RPMI8226 (cell line): ENCODE data around the gene LCP2.

Experiments
- DNase-seq: peaks from one replicate; pipeline ENCODE4 v3.0.0-alpha.2; 2015

LCP2 gene

DNA sequence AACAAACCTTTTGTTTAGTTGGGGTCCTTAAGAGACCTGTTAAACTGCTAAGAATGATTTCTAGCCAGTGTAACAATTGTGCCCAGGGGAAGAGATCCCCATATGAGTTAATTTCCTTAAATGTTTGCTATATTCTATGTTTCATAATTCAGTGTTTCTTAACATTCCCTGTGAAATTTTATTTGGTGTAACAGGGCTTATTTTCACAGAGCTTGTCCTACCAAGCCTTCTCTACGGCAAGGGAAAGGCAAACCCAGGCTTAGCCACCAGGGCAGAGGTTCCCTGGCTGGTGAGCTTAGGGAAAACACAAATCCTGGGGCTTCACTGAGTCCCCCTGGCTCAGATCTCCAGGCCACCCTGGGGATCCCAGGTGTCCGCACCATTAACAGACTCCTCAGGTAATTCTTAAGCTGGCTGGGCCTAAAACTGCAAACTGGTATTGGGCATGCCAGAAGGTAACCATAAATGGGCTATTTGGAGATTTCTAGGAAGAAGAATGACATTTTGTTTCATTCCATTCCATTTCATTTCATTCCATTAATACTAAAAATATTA is 17.0 kb upstream of the LCP2 start:
- no peak for DNase-seq

DNA sequence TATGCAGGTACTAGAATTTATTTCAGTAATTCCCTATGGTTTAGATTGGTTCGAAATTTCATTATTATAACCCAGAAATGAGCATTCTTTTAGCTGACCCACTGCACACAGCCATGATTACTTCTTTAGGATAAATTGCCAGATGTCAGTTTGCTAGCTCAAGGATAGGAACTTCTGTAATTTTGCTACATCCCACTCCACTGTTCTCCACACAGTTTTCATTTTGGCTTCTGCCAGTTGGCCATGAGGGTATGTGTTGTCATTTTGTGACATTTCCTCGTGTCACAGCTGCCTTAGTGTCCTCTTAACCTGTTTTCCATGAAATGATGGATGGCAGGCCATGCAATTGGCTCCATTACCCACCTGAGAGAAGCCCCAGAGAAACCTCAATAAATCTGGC is 16.2 kb upstream of the LCP2 start:
- DNase-seq = no peak

DNA sequence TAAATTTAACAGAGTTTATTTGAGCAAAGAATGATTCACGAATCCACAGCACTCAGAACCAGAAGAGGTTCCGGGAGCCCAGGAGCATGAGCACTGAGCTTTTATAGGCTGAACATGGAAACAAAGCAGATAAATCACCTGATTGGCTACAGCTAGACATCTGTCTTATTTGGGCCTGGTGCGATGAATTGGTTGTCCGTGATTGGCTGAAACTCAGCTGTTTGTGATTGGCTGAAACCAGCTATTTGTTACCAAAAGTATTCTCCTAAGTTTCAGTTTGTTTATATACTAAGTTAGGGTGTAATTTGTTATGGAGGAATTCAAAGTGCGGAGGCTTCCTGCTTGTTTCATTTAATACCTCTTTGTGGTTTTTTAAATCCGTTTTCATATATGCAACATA is 15.8 kb upstream of the LCP2 start:
- DNase-seq = no peak

DNA sequence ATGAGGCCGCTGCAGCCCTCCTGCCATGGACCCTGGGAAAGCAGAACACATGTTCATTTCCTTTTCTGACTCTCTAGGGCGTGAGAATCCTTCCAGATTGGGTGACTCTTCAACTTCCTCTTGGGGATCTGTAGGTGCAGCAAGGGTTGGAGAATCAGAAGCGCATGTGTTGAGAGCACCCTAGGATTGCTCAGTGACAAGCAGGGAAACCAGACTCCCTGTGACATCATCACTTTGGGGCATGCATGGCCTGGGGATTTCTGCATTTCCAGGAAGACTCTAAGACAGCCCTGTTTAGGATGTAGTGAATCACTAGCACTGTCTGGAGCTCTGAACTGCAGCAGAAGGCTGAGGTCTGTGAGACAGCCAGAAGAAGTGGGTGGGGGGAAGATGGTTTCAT is 15.1 kb upstream of the LCP2 start:
- peak; percentile 16 for DNase-seq

DNA sequence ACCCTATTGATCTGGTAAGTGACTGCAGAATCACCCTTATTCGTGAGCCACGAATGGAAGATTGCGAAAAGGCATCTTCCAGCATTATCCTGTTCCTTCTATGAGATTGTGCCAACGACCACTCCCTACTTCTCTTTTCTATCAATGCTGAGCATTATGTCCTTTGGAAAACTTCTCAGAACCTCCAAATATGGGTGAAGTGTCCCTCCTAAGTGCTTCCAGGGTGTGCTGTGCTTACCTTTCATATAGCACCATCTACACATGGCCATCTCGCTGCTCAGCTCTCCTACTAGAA is 14.7 kb upstream of the LCP2 start:
- no peak for DNase-seq

DNA sequence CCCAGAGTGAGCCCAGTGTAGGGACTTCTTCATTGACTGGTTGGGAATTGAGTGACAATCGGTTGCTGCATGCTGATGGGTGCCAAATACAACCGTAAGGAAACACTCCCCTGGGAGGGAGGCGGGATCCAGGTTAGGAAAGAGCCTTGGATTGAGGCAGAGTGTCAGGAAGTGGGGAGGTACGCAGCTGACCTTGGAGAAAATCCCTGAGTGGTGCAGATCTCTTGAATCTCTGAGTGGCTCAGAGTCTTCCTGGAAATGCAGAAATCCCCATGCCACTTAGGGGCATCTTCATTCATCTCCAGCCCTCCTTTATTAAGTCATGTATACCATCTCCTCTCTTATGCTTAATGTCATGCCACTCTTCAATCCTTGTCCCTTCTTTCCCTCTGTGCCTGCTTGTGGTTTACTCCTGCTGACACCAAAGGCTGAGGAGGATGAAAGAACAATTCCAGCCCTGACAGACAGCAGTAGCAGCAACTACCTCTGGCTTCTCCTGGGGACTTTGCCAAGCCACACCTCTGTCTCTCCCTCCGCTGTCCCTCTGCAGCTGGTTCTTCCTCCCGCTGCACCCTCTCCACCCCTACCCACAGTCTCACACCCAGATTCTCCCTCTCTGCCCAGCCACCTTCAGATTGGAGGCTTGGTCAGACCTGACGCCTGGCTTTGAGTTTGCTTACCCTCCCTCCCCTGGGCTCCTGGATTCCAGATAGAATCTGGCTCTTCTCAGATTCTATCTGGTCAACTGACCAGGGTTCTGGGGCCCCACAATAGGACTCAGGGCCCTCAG is 14.1 kb upstream of the LCP2 start:
- peak; percentile 71 for DNase-seq

DNA sequence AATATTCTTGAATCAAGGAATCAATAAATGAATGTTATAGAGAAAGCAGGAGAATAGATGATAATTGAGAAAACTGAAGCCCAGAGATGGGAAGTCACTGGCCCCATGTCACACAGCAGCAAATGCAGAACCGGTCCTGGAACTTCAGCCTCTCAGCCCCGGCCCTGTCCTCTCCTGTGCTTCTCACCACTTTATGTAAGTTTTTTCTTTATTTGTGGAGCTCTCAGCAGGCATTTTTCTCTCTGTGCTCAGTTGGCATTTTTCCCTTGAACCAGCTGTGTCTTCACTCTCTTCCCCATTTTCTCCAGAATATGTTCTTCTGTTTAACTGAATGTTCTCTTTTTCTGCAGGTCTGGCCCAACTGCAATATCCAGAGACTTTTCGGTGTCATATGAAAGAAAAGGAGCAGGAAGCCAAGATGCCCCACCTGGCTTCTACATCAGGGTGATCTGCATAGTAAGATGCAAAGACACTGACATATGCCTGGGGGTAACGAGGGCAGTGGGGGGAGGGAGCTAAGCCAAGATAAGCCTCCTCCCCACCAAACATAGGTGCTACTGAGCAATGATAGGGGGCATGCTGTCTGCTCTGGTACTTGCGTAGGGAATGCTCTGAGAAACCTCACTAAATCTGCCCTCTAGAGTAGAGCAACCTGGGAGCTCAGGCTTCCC is 12.8 kb upstream of the LCP2 start:
- no peak for DNase-seq

DNA sequence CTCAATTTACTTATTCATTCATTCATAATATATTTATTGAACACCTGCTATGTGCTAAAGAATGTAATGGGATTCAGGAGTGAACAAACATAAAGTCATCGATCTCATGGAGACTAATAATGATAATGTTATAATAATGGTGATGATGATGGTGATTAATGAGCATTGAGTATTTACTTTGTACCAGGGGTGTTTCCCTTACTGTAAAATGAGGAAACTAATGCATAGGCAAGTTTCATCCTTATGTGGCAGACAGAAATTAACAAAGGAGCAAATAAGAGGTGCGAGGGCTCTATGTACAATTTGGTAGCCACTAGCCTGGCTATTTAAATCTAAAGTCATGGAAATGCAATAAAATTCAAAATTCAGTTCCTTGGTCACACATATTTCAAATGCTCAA is 11.1 kb upstream of the LCP2 start:
- DNase-seq = no peak

DNA sequence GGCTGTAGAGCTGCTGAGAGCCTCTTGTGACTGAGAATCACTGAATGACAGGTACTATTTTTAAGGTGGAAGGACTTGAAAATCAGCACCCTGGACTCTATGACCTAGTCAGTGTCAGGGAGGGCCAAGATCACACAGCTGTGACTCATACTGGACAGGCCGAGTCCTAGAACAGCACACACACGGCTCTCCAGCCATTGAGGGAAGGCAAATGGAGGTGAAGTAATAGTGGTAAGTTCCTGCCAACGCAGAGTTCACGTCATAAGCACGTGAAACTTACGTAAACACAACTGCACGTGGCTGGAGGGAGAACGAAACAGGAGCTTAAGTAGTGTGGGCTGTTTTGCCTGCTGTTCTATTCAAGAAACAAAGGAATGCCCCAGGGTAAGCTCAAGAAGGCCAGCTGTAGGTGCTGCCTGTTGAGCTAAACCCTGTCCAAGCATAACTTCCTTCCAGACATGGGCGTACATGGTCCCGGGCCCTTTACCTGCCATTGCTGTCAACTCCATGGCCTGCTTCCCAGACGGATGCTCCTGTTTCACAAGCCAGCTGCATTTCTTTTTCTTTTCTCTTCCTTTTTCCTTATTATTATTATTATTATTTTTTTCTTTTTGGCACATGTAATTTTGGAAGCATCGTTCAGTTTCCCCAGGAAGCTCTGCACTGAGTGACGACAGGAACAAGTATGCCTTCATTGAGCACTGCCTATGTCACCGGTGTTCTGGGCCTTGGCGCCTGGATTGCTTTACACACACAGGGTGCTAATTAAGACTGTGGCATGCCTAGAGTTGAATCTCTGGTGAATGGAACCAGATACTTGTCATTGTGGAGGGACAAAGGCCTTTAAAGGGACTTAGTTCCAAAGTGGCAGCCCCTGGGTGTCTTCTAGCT is 10.2 kb upstream of the LCP2 start:
- no peak for DNase-seq

DNA sequence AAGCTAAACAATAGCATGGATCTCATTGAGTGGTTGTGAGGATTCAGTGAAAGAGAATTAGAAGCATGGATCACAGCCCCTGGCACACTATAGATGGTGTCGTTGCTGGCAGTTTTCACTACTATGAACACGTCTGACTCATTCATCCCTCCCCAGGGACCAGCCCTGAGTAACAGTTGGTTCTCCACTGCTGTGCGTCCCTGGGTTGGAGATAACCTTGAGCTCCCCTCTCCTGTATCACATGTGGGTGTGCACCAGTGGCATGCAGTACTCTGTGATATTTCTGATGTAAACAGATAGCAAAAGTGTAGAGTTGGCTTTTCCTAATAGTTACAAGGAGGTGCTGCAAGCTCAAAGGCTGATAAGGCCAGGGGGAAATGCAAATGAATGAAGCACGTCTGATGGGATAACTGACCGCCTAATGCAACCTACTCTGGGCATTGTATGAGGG is 8.8 kb upstream of the LCP2 start:
- DNase-seq = no peak

DNA sequence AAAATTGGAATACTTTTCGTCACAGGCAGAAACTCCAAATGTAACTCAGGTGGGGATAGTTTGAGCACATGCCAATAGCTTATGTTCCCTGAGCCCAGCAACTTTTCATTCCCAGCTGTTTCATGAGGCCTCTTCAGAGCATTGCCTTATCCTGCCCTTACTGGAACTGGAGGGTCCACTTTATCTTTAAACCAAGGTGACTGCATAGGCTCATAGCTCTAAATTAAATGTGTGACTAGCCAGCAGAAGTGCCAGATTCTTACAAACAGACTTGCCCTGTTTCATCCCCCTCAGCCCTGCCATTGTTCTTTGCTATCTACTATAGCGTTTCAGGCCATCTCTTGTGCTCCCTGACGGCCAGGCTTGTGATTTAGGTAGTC is 8.1 kb upstream of the LCP2 start:
- DNase-seq = no peak

DNA sequence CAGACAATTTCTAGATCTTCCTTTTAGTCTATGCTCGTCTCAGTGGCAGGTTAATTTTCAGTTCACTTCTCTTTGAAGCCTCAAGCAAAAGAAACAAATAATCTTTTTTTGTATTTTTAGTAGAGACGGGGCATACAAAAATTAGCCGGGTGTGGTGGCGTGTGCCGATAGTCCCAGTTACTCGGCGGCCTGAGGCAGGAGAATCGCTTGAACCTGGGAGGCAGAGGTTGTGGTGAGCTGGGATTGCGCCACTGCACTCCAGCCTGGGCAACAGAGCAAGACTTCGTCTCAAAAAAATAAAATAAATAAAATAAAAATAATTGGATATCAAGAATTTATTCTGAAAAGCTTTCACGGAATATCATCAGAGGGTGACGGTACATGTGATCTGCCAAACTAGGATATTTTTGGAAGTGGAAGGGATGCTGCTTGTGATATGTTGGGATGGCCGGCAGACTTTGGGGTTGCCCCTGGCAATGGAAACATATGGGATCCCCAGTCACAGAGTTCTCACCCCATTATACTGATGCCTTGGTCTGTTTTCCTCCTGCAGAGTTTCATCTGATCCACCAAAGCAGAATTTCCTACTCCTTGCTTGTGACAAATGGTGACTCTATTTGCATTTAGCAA is 7.6 kb upstream of the LCP2 start:
- no peak for DNase-seq

DNA sequence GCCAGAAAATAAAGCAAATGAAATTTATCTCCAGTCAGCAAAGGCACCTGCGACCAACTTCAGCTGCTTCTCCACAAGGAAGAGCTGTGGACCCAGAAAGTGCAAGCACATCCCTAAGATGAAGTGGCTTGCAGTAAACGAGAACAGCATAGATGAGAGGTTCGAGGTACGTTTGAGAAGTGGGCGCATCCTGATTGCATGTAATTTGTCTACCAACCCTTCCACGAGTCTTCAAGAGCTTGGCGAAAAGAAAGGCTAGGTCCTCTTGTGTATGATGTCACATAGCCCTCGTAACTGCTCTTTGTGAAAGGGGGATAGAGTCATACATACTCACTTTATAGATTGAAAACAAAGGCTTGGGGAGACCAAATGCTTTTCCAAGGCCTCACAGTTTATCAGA is 6.0 kb upstream of the LCP2 start:
- DNase-seq = no peak

DNA sequence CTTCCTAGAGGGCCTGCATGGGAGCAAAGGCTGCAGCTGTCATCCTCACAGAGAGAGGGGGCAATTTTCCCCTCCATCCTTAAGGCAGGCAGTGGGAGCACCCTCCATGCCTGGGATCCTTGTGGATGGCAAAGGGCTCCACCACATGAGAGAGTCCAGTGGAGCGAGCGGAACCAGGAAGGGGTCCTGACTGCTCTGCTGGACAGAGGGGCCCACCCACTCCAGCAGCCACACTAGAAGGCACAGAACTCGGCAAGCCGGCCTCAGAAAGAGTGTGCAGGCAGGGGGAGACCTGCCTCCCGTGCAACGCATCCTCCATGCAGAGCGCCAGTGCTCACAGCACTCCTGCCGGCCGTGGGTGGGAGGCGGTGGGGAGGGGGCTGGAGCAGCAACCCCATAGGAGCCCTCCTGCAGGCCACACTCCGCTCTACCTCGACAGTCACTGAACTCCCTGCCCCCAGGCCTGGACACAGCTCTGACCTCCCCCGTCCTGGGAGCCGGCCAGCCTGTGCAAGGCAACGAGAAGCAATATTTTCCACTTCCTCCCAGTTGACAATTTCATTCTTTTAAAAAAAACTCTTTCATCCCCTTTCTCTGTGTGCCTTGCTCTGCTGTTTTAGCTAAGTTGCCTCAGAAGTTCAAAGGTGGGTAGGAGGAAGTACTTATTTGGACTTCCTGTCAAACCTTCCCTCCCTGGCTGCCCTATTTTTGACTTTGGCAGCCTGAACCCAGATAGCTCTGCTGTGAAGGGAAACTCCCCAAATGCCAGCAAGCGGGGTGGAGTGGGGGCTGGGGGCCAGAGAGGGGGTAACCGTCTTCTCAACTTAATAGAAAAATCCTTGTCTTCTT is 5.3 kb upstream of the LCP2 start:
- DNase-seq = peak; percentile 83

DNA sequence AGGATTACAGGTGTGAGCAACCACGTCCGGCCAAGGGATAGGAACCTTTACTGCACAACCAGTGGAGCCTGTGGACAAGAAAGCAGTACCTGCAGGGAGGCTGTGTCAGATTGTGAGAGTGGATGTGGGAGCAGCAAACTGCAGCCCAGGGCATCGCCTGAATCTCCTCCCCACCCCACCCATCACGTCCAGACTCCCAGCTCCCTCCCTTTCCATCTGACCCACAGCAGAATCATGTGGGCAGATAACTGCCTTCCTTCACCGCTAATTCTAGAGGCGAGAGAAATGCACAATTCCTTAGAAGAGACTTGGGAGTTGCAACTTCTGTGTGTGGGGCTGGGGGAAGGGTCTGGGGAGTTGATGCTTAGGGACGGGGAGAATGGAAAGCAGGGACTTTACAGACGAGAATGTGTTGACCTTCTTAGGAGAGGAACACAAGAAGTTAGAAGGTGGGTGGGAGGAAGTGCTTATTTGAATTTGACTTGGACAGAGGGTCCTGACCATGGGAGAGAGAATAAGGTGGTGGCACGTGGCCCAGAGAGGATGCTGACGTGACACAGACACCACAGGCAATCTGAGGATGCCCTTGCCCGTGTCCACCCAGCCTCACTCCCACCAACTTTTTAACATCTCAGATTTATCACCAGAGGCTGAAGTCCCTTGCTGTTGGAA is 4.5 kb upstream of the LCP2 start:
- no peak for DNase-seq

DNA sequence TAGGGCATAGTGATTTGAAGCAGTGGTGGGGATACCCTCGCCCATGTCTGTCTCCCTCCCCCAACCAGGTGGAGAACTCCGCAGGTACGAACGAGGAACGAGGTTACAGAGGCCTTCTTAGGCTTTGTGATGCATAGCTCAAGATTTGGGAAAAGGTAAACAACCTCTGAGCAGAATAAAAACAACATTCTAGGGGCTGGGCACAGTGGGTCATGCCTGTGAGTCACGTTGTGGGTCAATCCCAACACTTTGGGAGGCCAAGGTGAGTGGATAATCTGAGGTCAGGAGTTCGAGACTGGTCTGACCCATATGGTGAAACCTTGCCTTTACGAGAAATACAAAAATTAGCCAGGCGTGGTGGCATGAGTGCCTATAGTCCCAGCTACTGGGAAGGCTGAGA is 3.6 kb upstream of the LCP2 start:
- no peak for DNase-seq

DNA sequence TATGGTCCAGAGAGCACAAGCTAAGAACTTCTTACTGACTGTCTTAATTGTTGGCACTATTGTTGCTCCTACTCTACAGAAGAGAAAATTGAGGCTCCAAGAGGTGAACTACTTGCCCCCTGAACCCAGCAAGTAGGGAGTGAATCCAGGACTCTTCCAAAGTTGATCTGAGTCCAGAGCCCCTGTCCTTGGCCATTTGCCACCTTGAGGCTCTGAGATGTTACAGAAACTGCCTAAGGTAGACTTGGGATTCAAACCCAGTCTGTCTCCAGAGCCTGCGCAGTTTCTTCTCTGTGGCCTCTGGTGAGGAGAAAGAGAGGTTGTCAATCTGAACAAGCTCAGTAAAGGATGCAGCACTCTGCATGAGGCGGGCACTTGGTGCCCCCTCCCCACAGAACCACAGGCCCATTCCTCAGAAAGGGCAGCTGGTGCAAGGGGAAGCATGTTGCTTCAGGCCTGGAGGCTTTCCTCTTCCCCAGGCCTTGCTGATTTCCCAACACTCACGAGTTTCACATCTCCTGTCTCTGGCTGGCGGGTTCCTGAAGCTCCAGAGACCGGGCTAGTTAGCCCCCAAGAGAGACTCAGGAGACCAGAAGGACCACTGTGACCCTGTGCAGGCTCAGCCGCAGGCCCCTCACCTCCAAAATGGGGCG is 2.9 kb upstream of the LCP2 start:
- no peak for DNase-seq

DNA sequence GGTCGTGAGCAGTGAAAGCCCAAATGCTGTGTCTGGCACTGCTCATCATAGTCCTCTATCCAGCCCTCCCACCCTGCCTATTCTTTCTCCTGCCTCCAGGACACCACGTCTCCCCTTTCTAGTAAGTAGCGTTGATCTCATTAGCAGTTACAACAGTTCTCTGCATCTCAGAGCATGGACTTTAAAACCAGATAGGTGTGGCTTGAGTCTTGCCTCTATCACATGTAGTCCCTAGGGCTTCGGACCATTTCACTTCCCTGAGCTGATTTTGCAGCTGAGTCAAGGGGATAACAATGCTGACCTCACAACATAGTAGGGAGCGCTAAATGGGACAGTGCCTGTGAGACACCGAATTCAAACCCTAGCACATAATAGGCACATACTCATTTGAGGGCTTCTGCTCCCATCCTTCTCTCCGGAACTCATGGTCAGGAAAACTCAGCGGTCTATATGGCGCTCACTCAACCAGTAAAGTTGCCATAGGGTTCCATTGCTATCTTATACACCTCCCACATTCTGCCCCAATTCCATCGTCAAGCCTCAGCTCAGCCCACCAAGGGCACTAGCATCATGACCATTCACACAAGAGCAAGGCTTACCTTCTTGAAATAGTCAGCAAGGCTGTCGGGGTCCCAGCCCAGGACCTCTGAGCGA is 515 bp downstream of the LCP2 start:
- peak; percentile 40 for DNase-seq

DNA sequence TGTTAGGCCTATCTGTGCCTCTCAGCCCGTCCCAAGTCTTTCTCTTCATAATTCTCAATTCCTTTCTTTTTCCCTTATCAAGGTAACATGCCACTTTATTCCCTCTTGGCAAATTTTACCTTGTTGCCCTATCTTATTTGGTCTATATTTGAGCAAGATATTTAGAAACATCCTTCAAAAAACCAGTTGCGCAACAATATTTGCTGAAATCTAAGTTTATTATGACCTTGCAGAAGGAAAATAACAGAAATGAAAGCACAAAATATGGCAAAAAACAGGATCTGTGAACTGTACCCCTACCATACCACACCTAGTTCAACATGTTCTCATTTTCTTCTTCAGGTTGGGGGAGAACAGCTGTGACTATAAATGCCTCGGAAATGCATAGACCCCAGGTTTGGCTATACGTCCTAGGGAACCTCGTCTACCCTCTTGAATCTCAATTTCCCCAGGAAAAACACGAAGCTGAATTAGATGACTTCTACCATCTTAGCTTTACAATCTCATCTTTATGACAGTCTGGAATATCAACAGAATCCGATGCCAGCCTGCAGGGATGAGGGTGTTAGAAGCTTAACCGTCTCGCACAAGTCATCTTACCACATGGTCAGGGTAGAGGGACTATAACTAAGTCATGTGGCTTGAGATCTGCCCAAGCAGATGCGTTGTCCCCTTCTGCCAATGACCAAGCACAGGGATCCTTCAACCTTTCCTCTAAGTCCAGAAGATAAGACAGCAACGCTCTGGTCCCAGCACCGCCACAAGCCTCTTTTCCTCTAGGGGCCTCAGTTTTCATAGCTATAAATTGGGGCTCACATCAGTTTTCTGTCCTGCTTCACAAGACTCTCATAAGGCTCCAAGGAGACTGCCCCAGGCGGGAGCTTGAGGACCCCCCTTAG is 1.3 kb downstream of the LCP2 start:
- no peak for DNase-seq
